ENCODE data around the gene TRABD.

Gene TRABD

DNA sequence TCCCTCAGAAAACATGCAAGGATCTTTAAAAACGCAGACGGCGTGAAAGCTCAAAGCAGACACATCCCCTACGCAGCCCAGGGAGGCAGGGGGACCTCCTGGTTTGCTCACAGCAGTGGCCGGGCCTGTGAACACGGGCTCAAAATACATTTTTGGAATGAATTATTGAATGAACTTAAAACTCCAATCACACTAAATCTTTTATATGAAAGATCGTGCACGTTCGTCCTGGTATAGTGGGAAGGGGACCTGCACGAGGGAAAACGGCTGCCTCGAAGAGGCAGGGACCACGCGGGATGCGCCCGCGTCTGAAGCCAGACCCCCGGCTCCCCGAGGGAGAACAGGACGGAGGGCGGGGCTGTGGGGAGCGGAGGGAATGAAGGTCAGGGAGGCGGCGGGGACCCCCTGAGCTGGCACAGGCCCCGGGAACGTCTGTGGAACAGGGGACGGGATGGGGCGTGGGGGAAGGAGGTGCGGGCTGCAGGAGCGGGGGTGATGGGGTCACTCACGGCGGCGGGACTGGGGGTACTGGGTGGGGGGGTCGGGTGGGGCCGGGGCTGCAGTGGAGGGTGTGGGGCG lies 16.4 kb upstream of the TRABD start:
- TF ChIP-seq, protein P1, sequence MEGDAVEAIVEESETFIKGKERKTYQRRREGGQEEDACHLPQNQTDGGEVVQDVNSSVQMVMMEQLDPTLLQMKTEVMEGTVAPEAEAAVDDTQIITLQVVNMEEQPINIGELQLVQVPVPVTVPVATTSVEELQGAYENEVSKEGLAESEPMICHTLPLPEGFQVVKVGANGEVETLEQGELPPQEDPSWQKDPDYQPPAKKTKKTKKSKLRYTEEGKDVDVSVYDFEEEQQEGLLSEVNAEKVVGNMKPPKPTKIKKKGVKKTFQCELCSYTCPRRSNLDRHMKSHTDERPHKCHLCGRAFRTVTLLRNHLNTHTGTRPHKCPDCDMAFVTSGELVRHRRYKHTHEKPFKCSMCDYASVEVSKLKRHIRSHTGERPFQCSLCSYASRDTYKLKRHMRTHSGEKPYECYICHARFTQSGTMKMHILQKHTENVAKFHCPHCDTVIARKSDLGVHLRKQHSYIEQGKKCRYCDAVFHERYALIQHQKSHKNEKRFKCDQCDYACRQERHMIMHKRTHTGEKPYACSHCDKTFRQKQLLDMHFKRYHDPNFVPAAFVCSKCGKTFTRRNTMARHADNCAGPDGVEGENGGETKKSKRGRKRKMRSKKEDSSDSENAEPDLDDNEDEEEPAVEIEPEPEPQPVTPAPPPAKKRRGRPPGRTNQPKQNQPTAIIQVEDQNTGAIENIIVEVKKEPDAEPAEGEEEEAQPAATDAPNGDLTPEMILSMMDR (conservative IDR thresholded peaks at IDR 0.05; ENCODE audit: low read depth, low read length), result no peak
- no peak overlapping the region for H3K4me3 ChIP-seq (ENCODE audit: low read length)
- DNase-seq (ENCODE audit: low read depth), result no peak

DNA sequence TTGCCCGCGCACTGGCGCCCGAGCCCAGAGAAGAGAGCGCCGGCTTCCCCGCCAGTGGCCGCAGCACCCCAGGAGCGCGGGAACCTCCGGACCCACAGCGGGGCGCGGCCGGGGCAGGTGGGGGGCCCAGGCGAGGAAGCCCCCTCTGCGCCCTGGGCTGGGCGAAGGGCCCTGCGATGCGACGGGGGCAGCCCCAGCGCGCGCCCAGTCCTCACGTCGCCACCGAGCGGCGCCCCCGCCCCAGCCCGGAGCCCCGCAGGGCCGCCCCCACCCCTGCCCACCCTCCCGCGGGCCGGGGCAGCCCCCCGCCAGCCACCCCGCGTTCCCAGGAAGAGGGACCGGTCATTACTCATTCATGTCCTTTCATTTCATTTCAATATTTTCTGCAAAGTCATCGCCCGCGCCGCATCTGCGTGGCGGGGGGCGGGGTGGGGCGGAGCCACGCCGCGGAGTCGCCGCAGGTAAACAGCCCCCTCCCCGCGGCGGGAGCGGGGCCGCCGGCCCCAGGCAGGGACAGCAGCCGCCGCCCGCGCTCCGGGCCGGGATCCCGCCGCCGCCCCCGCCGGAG lies 15.9 kb upstream of the TRABD start:
- peak overlapping the region; percentile 20 for H3K4me3 ChIP-seq (ENCODE audit: low read length)
- TF ChIP-seq, protein P1 (conservative IDR thresholded peaks at IDR 0.05; ENCODE audit: low read depth, low read length), result no peak
- DNase-seq (ENCODE audit: low read depth), result no peak

DNA sequence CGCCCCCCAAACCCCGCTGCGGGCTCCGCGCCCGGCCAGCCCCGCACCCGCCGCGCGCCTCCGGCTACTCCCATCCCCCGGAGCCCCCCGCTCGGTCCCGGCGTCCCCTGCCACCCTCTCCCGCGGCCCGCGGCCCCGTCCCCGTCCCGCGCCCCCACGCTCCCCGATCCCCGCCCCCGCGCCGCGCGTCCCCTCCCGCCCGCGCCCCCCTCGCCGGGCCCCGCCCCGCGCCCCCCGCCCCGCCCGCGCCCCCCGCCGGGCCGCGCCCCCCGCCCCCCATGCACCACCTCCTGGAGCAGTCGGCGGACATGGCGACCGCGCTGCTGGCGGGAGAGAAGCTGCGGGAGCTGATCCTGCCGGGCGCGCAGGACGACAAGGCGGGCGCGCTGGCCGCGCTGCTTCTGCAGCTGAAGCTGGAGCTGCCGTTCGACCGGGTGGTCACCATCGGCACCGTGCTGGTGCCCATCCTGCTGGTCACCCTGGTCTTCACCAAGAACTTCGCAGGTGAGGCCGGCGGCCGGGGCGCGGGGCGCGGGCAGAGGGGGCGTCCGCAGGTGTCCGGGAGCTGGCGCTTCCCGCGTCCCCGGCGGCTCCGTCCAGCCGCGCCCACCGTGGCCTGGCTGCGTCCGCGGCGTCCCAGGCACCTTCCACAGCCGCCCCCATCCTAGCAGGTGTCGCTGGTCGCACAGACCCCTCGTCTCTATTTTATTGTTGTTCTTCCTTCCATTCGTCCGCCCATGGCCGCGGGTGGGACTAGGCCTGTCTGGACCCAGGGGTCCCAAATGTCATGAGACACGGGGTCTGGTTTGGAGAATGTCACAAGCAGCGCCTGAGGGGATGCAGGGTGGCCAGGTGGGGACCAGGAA lies 15.0 kb upstream of the TRABD start, which contains the start of gene PANX2:
PANX2 (plus strand) TSS at position 279 of the 866 bp plus-strand sequence; CDS start at position 279, 0 bp downstream.
- TF ChIP-seq, protein P1 (conservative IDR thresholded peaks at IDR 0.05; ENCODE audit: low read depth, low read length), result no peak
- no peak for DNase-seq (ENCODE audit: low read depth)
- peak within 1 kb of the TSS; percentile 40 for H3K4me3 ChIP-seq (ENCODE audit: low read length)

DNA sequence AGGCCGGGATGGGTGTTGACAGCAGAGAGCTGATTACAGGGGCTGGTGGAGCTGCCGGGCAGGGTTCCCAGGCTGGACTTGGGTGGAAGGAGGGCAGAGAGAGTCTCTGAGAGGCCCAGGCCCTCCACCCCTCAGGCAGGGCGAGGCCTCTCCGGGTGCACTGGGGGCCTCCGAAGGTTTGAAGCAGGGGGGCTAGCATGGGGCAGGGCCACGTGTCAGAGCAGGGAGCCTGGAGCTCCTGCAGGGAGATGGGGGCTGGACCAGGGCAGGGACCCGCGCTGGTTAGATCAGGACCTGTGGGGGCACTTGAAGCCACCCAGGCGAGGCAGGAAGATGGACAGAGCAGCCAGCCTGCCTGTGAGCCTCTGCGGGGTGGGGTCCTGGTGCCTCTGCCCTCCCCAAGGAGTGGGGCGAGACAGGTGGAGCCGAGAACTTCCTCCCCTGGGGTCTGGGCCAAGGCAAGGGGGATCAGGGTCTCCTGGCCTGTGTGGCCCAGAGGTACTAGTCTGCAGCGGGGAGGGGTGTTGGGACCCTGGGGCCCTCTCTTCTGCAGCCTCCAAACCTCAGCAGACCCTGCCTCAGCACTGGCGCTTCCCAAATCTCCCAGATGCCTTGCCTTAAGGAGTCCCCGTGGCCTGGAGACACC lies 14.3 kb upstream of the TRABD start:
- TF ChIP-seq, protein P1 (conservative IDR thresholded peaks at IDR 0.05; ENCODE audit: low read depth, low read length), result no peak
- DNase-seq (ENCODE audit: low read depth), result no peak
- H3K4me3 ChIP-seq (ENCODE audit: low read length), result no peak overlapping the region

DNA sequence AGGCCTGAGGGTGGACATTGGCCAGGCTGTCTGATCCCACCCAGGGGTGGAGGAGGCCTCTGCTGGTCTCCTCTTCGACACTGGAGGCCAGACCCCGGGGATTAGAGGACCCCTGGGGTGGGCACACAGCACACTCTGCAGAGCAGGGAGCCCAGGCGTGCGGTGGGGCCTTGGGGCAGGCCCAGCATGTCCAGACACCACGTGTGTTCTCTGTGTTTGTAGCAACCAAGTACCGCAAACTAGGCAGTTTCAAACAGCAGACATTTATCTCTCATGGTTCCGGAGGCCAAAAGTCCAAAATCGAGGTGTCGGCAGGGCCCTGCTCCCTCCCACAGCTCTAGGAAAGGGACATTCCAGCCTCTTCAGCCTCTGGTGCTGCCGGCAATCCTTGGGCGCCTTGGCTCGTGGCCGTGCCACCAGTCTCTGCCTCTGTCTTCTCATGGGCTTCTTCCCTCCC lies 13.7 kb upstream of the TRABD start:
- no peak overlapping the region for H3K4me3 ChIP-seq (ENCODE audit: low read length)
- no peak for DNase-seq (ENCODE audit: low read depth)
- TF ChIP-seq, protein P1 (conservative IDR thresholded peaks at IDR 0.05; ENCODE audit: low read depth, low read length), result no peak

DNA sequence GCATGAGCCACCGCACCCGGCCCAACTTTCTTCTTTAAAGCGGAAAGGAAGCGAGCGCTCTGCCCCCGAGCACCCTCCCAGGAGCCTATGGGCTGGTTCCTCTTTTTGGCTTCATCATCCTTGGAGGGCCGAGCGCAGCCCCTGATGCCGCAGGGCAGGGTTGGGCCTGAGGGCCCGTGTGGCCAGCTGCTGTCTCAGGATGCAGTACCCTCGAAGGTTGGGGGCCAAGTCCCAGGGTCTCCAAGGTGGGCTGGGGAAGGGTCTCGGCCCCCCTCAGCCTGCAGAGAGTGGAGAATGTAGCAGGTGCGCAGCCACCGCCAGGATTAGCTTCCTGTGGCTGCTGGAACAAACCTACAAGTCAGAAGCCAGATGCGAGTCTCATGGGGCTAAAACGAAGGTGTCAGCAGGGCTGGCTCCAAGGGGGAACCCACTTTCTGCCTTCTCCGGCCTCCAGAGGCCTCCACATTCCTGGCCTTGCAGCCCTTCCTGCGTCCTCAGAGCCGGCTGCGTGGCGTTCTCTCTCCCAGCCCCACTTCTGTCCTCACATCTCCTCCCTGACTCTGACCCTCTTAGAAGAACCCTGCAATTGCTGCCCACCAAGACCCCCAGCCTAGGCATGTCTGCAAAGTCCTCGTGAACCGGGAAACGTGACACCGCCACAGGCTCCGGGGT lies 12.3 kb upstream of the TRABD start:
- no peak overlapping the region for H3K4me3 ChIP-seq (ENCODE audit: low read length)
- TF ChIP-seq, protein P1 (conservative IDR thresholded peaks at IDR 0.05; ENCODE audit: low read depth, low read length), result no peak
- no peak for DNase-seq (ENCODE audit: low read depth)
